ENCODE results near the gene CPA2.
A peak's percentile ranks its signal among the peaks of the same experiment; 100 is the strongest.
"Not testable (repeated sequence)": the region's sequence is repeated elsewhere in the genome, so short reads cannot be mapped to it uniquely, and the experiment has no call there.

CPA2 gene

GRCh38 chr7:130266258-130266960, at the start of gene CPA2:
CPA2 (plus strand) TSS chr7:130266863; CDS start chr7:130266882, 19 bp downstream.
- no peak for DNase-seq

DNA sequence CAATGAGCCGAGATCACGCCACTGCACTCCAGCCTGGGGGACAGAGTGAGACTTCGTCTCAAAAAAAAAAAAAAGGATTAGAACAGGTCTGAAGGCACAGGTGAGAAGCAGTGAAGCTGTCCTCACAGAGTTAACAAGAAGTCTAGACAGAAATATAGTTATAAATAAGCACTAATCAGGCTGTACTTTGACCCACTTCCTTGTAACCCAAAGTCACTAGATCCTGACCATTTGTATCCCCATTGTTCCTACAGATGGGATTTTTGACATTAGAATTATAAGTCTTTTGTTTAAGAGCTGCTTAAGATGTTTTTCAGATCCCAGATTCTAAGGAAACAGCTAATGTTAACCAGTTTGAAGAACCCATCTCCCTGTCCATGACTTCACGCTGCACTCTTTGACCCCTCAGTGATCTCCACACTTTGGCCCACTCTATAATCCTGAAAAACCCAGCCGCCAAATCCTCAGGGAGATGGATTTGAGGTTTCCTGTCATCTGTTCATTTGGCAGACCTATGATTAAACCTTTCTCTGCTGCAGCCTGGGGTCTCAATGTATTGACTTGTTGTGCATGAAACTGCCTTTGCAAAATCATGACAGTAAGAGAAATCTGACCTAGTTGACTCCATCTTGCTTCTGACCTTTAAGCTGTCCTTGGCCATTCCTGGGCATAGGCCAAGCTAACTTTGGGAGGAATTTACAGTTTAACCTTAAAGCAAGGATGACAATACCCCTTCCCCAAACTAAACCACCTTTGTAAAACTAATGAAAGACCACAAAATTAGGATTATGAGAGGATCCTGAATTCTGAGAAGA, 47.6 kb upstream of the CPA2 start:
- DNase-seq = no peak

DNA sequence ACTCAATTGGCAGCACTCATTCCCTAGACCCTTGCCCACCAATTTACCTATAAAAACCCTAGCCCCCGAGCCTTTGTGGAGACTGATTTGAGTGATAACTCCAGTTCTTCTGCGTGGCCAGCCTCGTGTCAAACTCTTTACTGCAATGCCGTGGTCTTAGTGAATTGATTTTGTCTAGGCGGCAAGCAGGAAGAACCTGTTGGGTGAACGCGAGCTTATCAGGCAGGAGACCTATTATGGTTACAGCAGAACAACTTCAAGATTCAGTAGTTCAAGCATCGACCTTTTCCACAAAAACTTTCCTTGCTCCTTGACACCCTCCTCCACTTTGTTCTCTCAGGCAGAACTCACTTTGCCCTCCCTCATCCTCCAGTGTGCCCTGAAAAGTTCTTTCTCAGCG, 46.8 kb upstream of the CPA2 start:
- DNase-seq = no peak

DNA sequence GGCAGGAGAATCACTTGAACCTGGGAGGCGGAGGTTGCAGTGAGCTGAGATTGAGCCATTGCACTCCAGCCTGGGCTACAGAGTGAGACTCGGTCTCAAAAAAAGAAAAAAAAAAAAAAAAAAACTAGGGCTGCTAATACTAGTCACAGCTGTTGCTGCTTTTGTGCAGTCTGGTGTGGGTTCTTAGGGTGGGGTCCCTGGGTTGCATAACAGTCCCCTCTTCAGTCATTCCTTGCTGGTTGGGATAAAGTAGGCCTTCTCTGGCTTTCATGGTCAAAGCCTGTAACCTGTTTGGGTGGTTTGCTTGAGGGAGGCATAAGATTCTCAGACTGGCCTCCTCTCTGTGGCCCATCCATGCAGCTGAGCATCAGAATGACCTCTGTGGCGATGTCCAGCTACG, 44.9 kb upstream of the CPA2 start:
- peak; percentile 40 for DNase-seq

GRCh38 chr7:130223646-130224045, 43.0 kb upstream of the CPA2 start:
- DNase-seq = no peak

- DNase-seq = no peak
These were observed 42.5 kb upstream of the CPA2 start for GRCh38 chr7:130224210-130224609.

GRCh38 chr7:130224923-130225322, 41.7 kb upstream of the CPA2 start:
- DNase-seq = not testable (repeated sequence)

DNA sequence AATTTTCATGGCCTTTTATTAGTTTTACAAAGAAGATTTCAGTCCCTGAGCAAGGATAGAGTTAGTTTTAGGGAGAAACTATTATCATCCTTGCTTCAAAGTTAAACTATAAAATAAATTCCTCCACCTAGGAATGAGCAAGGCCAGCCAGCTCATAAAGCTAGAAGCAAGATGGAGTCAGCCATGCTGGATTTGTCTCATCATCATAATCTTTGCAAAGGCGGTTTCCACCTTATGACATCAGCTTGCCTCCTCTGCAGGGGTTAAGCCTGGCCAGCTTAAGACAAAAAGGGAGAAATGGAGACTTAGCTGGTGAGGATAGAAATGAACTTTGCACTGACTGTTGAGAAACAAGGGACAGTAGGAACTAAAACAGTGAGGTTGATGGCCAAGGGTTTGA, 40.3 kb upstream of the CPA2 start:
- no peak for DNase-seq

- DNase-seq = peak; percentile 16
These were observed 38.6 kb upstream of the CPA2 start for GRCh38 chr7:130227883-130228575.

DNA sequence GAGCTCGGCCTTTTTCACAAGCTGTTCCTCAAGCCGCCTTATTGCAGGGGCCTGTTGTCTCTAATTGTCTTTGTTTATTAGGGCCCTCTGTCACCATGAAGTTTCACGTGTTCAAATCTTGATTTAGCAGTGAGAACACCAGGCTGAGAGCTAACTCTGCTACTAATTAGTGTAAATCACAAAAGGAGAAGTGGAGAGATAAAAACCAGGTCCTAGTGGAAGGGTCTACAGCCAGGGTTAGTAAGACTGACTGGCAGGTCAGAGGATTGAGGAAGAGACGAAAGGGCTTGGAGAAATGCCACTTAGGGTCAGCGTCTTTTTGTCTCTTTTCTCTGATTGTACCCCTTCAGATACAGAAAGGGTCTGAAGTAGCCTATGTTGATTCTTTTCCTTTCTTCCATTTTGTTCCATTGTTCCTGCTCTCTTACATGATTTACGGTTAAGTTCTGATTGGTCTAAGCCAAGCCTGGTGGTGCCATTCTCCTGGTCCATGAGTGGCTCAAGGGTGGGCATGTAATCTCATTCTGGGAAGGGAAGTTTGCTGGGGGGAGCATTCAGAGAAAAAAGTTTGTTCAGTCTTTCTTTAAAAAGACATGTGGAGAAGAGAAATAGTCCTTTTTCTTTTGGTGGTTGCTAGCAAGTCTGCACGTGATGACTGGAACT, 37.7 kb upstream of the CPA2 start:
- DNase-seq = no peak

DNA sequence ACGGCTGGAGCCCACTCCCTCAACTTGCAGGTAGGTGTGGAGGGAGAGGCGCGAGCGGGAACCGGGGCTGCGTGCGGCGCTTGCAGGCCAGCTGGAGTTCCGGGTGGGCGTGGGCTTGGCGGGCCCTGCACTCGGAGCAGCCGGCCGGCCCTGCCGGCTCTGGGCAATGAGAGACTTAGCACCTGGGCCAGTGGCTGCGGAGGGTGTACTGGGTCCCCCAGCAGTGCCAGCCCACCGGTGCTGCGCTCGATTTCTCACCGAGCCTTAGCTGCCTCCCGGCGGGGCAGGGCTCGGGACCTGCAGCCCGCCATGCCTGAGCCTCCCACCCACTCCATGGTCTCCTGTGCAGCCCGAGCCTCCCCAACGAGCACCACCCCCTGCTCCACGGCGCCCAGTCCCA, 36.7 kb upstream of the CPA2 start:
- DNase-seq = not testable (repeated sequence)

GRCh38 chr7:130231792-130232191, 34.9 kb upstream of the CPA2 start:
- no peak for DNase-seq

DNA sequence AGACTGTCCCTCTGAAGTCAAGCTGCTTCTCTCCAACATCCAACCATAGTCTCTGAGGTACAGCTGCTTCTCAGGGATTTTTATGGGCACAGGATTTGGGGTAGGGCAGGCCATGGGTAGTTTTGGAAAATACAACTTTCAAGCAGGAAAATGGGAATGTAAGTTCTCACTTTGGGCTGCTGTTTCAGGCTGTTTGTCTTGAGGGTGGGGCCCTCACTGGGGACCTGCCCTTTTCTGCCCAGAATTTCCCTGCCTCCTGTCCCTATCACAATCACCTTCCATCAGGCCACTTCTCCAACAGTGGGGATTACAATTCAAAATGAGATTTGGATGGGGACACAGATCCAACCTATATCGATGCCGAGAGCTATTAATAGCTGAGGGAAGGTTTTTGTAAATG, 34.5 kb upstream of the CPA2 start:
- DNase-seq = no peak

DNA sequence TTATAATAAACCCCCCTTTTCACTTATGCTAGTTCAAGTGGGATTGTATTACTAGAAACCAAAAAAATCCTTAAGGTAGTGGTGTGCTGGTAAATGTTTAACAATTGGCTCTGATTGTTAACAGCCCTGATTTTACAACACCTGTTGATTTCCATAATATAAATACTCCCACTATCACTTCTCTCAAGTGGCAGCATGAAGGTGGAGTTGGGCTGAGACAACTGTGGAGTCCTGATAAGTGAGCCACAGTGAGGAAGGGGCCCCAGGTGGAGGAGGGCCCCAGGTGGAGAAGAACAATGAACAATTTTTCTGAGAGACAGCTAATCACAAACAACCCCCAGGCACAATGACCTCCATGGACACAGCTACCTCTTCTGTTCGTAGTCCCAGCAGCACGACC, 32.6 kb upstream of the CPA2 start:
- DNase-seq = no peak

- DNase-seq = not testable (repeated sequence)
These were observed 30.3 kb upstream of the CPA2 start for GRCh38 chr7:130236361-130236760.

GRCh38 chr7:130240240-130240639, 26.4 kb upstream of the CPA2 start:
- no peak for DNase-seq

GRCh38 chr7:130242198-130243014, 24.3 kb upstream of the CPA2 start:
- peak; percentile 41 for DNase-seq

GRCh38 chr7:130243486-130243885, 23.2 kb upstream of the CPA2 start:
- DNase-seq = peak; percentile 17

GRCh38 chr7:130246491-130246890, 20.2 kb upstream of the CPA2 start:
- not testable (repeated sequence) for DNase-seq

GRCh38 chr7:130248842-130249241, 17.8 kb upstream of the CPA2 start:
- not testable (repeated sequence) for DNase-seq

- not testable (repeated sequence) for DNase-seq
These were observed 17.0 kb upstream of the CPA2 start for GRCh38 chr7:130249626-130250025.

DNA sequence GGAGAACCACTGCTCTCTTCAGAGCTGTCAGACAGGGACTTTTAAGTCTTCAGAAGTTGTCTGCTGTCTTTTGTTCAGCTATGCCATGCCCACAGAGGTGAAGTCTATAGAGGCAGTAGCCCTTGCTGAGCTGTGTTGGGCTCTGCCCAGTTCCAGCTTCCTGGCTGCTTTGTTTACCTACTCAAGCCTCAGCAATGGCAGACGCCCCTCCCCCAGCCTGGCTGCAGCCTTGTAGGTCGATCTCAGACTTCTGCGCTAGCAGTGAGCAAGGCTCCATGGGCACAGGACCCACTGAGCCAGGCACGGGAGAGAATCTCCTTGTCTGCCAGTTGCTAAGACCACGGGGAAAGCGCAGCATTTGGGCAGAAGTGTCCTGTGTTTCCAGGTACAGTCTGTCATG, 12.1 kb upstream of the CPA2 start:
- DNase-seq = no peak

All from NCI-H2171 treated with DMSO at 0.1 percent for 48 hours (cell line).